ENCODE data around the gene TRPM6. TPM values are rescaled to one million over a fixed set of nuclear protein-coding genes. Genes with fewer than 3 reads are reported as not detected.

Gene TRPM6
- total RNA-seq, 4 donors from 2014 or later = 0.07 to 0.22 (median 0.20) TPM; not detected in 1

GRCh38 chr9:74795081-74795480, 92.6 kb downstream of the TRPM6 start:
- in situ Hi-C loops (cut with MboI; ENCODE audit: low sequenced_read_pairs in 4 of 4) (no loop called here), intact Hi-C loops (cut with DNase I; ENCODE audit: low total_unique reads) (no loop called here)
- Histone ChIP-seq H3K27me3 (no peaks in the 10 kb centered on the region), H3K4me1 (no peaks in the 10 kb centered on the region), H3K9me3 (no peaks in the 10 kb centered on the region), H3K27ac (no peak overlapping the region), H3K4me3 (no peak overlapping the region), H3K36me3 (no peaks in the 10 kb centered on the region)
- ATAC-seq (no peak), DNase-seq (no peak)
- TF ChIP-seq CTCF (IDR thresholded peaks at IDR 0.05 in 4 of 5, conservative IDR thresholded peaks at IDR 0.05 in 1 of 5) = no peak

DNA sequence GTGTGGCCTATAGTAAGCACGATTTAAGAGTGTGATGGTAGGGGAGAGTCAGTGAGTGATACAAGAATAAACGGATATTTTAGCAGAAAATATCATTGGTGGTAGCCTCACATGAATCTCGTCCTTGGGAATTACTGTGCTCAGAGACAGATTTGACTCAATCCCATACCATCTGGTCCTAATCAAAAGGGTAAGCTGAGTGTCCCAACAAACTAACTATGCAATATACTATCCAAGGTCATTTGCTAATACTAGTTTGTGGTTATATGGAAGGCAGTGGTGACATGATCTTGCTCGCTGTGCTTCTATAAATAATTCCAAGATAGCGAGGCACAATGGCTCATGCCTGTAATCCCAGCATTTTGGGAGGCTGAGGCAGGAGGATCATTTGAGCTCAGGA, 103.2 kb downstream of the TRPM6 start:
- no peak overlapping the region for H3K27ac ChIP-seq
- in situ Hi-C loops (cut with MboI; ENCODE audit: low sequenced_read_pairs in 4 of 4) = no loop called here
- no peak for ATAC-seq

GRCh38 chr9:74783408-74783807, 104.3 kb downstream of the TRPM6 start:
- Histone ChIP-seq H3K4me1 (no peaks in the 10 kb centered on the region), H3K27me3 (no peaks in the 10 kb centered on the region), H3K9me3 (no peaks in the 10 kb centered on the region), H3K27ac (no peak overlapping the region), H3K4me3 (no peak overlapping the region), H3K36me3 (no peaks in the 10 kb centered on the region)
- no peak for ATAC-seq
- in situ Hi-C loops (cut with MboI; ENCODE audit: low sequenced_read_pairs in 4 of 4) (no loop called here), intact Hi-C loops (cut with DNase I; ENCODE audit: low total_unique reads) (no loop called here)
- no peak for DNase-seq
- TF ChIP-seq POLR2A (IDR thresholded peaks at IDR 0.05) = no peak
- TF ChIP-seq CTCF (IDR thresholded peaks at IDR 0.05 in 4 of 5, conservative IDR thresholded peaks at IDR 0.05 in 1 of 5) = no peak

More for the DNA sequence above, 103.2 kb downstream of the TRPM6 start:
- Histone ChIP-seq H3K4me3 (no peak overlapping the region), H3K9me3 (no peaks in the 10 kb centered on the region), H3K36me3 (no peaks in the 10 kb centered on the region), H3K4me1 (no peaks in the 10 kb centered on the region), H3K27me3 (no peaks in the 10 kb centered on the region)
- DNase-seq = no peak
- intact Hi-C loops (cut with DNase I; ENCODE audit: low total_unique reads) = no loop called here
- TF ChIP-seq CTCF (IDR thresholded peaks at IDR 0.05 in 4 of 5, conservative IDR thresholded peaks at IDR 0.05 in 1 of 5) = no peak

DNA sequence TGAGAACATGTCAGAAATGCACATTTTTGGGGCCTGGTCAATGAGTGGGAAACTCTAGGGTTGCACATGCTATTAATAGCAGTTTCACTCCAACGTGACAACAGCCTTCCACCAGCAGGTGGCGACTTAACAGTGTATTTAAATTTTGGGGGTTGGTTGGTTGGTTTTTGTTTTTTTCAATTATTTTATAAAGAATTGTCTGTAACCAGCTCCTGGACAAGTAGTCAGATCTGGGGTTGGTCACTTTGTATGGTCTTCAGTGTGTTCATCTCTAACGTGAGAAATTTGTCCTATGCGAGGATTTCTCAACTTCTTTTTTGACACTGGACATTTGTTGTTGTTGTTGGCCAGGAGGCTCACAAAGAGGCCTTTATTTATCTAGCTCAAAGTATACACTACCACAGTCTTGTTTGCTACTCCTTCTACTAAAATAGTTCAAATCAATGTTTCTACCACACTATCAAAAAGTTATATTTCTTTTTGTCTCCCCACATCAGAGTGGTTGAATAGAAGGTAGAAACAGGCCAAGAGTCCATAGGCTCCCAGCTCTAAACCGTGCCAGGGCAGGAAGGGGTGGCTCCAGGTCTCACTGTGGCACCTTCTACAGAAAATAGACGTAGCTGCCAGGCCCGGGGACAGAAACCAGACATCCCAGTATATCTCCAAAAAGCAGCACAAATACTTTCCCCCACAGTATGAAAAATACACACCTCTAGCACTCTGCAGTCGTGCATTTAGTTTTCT, 110.4 kb downstream of the TRPM6 start:
- H3K27ac ChIP-seq = no peak overlapping the region
- H3K4me3 ChIP-seq = no peak overlapping the region
- no peaks in the 10 kb centered on the region for H3K27me3 ChIP-seq
- in situ Hi-C loops (cut with MboI; ENCODE audit: low sequenced_read_pairs in 4 of 4) = loop anchor here in 3 of 4 donors (5.0 kb wide), 2 partner anchors 225 to 300 kb away; no protein-coding TSS in a partner anchor
- intact Hi-C loops (cut with DNase I; ENCODE audit: low total_unique reads) = loop anchor here (5.0 kb wide), 1 partner anchor 175 kb away; the partner anchor contains the start of gene C9orf40
- H3K36me3 ChIP-seq = no peaks in the 10 kb centered on the region
- no peaks in the 10 kb centered on the region for H3K4me1 ChIP-seq
- H3K9me3 ChIP-seq = no peaks in the 10 kb centered on the region
- no peak for TF ChIP-seq POLR2A (IDR thresholded peaks at IDR 0.05)
- TF ChIP-seq CTCF (IDR thresholded peaks at IDR 0.05 in 4 of 5, conservative IDR thresholded peaks at IDR 0.05 in 1 of 5) = peak; percentile 19 to 75 (median 64)
- peak in 1 of 2 donors; percentile 56 for ATAC-seq
- DNase-seq = peak in 1 of 2 donors; percentile 27

Measured in gastrocnemius medialis (tissue), 4 donors.